Nephron (organoid): ENCODE measurements around the gene ITGA11.

ENCODE experiments used
- H3K27ac Mint-ChIP-seq, 3 experiments: 2 replicates each; pipeline ENCODE4 v1.8.0; 2020; ENCODE audit warnings: mixed read lengths in 3 of 3, mild to moderate bottlenecking in 2 of 3, moderate library complexity in 1 of 3
- H3K27me3 Mint-ChIP-seq: 2 replicates; pipeline ENCODE4 v1.8.0; 2021; ENCODE audit warnings: low read depth, mild to moderate bottlenecking, moderate library complexity, mixed read lengths
- H3K36me3 Mint-ChIP-seq: 2 replicates; pipeline ENCODE4 v1.8.0; 2020; ENCODE audit warnings: low read depth, mixed read lengths
- H3K4me1 Mint-ChIP-seq: 2 replicates; pipeline ENCODE4 v1.8.0; 2020; ENCODE audit warnings: mixed read lengths
- H3K4me3 Mint-ChIP-seq, 3 experiments: 2 replicates each; pipeline ENCODE4 v1.8.0; 2020; ENCODE audit warnings: mild to moderate bottlenecking in 3 of 3, mixed read lengths in 3 of 3, moderate library complexity in 2 of 3
- H3K9me3 Mint-ChIP-seq: 2 replicates; pipeline ENCODE4 v1.8.0; 2020; ENCODE audit warnings: mixed read lengths
- TF ChIP-seq, protein P1 (sequence below), 3 experiments: fragments of 200-600 bp; sonication (generic); IDR thresholded peaks; one replicate each; pipeline ENCODE4 v1.5.0; 2021; ENCODE audit warnings: antibody characterized with exemption in 3 of 3; ENCODE audit not compliant: unreplicated experiment in 3 of 3

Gene ITGA11

GRCh38 chr15:68301301-68301700 lies 130.7 kb downstream of the ITGA11 start:
- Mint-ChIP-seq H3K36me3 (peaks cover 11% of the 10 kb centered on the region), H3K9me3 (no peaks in the 10 kb centered on the region), H3K4me1 (peaks cover 15% of the 10 kb centered on the region), H3K4me3 (no peak overlapping the region), H3K27ac (no peak overlapping the region), H3K27me3 (peaks cover 1% of the 10 kb centered on the region)
- TF ChIP-seq, protein P1, sequence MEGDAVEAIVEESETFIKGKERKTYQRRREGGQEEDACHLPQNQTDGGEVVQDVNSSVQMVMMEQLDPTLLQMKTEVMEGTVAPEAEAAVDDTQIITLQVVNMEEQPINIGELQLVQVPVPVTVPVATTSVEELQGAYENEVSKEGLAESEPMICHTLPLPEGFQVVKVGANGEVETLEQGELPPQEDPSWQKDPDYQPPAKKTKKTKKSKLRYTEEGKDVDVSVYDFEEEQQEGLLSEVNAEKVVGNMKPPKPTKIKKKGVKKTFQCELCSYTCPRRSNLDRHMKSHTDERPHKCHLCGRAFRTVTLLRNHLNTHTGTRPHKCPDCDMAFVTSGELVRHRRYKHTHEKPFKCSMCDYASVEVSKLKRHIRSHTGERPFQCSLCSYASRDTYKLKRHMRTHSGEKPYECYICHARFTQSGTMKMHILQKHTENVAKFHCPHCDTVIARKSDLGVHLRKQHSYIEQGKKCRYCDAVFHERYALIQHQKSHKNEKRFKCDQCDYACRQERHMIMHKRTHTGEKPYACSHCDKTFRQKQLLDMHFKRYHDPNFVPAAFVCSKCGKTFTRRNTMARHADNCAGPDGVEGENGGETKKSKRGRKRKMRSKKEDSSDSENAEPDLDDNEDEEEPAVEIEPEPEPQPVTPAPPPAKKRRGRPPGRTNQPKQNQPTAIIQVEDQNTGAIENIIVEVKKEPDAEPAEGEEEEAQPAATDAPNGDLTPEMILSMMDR (IDR thresholded peaks at IDR 0.05; ENCODE audit: unreplicated experiment in 3 of 3) = no peak

- Mint-ChIP-seq H3K27ac (no peak overlapping the region), H3K4me3 (no peak overlapping the region), H3K27me3 (no peaks in the 10 kb centered on the region), H3K36me3 (peaks cover 21% of the 10 kb centered on the region), H3K9me3 (no peaks in the 10 kb centered on the region), H3K4me1 (peaks cover 14% of the 10 kb centered on the region)
- TF ChIP-seq, protein P1 (IDR thresholded peaks at IDR 0.05; ENCODE audit: unreplicated experiment in 3 of 3) = no peak
Measured at GRCh38 chr15:68300115-68300940, 131.6 kb downstream of the ITGA11 start.

- TF ChIP-seq, protein P1 (IDR thresholded peaks at IDR 0.05; ENCODE audit: unreplicated experiment in 3 of 3) = no peak
- H3K36me3 Mint-ChIP-seq = peaks cover 28% of the 10 kb centered on the region
- no peak overlapping the region for H3K4me3 Mint-ChIP-seq
- H3K27me3 Mint-ChIP-seq = no peaks in the 10 kb centered on the region
- no peak overlapping the region for H3K27ac Mint-ChIP-seq
- no peaks in the 10 kb centered on the region for H3K9me3 Mint-ChIP-seq
- peaks cover 12% of the 10 kb centered on the region for H3K4me1 Mint-ChIP-seq
Measured at GRCh38 chr15:68299436-68299835, 132.5 kb downstream of the ITGA11 start.

DNA sequence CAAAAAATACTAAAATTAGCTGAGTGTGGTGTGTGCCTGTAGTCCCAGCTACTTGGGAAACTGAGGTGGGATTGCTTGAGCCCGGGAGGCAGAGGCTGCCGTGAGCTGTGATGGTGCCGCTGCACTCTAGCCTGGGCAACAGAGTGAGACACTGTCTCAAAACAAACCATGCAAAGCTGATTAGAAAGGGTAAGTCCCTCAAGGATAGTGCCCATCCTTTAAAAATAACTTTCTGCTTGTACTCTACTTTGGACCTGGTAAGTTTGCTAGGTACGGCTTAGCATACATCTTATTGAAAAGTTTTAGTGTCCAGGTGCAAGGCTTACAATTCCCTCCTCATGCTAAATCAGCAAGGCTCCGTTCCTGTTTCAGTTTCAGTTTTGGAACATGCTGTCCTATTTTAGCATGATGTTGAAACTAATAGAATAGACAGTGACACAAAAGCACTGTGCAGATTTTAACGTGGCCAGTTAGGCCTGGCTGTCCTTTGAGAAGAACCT lies 133.0 kb downstream of the ITGA11 start:
- Mint-ChIP-seq H3K27ac (no peak overlapping the region), H3K4me1 (peaks cover 8% of the 10 kb centered on the region), H3K9me3 (no peaks in the 10 kb centered on the region), H3K27me3 (no peaks in the 10 kb centered on the region), H3K36me3 (peaks cover 32% of the 10 kb centered on the region), H3K4me3 (no peak overlapping the region)
- TF ChIP-seq, protein P1 (IDR thresholded peaks at IDR 0.05; ENCODE audit: unreplicated experiment in 3 of 3) = no peak

DNA sequence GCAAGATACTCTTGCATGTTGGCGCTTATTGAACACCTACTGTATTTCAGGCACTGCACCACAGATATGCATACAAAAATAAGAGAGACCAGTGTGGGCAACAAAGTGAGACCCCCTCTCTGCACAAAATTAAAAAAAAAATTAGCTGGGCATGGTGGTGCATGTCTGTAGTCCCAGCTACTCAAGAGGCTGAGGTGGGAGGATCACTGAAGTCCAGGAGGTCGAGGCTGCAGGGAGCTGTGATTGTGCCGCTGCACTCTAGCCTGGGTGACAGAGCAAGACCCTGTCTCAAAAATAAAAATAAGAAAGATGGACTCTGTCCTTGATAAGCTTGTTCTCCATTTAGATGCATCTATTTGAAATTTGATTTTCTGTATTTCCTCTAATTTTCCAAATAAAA lies 133.6 kb downstream of the ITGA11 start:
- H3K36me3 Mint-ChIP-seq = peaks cover 38% of the 10 kb centered on the region
- no peaks in the 10 kb centered on the region for H3K27me3 Mint-ChIP-seq
- TF ChIP-seq, protein P1 (IDR thresholded peaks at IDR 0.05; ENCODE audit: unreplicated experiment in 3 of 3) = no peak
- H3K27ac Mint-ChIP-seq = no peak overlapping the region
- no peaks in the 10 kb centered on the region for H3K9me3 Mint-ChIP-seq
- no peak overlapping the region for H3K4me3 Mint-ChIP-seq
- H3K4me1 Mint-ChIP-seq = peaks cover 6% of the 10 kb centered on the region
